ENCODE measurements around the gene SPANXN4. TPM values are rescaled to one million over a fixed set of nuclear protein-coding genes. Genes with fewer than 3 reads are reported as not detected.

SPANXN4 gene, protein sequence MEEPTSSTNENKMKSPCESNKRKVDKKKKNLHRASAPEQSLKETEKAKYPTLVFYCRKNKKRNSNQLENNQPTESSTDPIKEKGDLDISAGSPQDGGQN
- total RNA-seq (not detected in 2 replicates), polyA plus RNA-seq (not detected in 2 replicates), polyA minus RNA-seq (ENCODE audit: low replicate concordance) (not detected in 2 replicates)
- polyA plus RNA-seq (2012) = not detected in 2 replicates

DNA sequence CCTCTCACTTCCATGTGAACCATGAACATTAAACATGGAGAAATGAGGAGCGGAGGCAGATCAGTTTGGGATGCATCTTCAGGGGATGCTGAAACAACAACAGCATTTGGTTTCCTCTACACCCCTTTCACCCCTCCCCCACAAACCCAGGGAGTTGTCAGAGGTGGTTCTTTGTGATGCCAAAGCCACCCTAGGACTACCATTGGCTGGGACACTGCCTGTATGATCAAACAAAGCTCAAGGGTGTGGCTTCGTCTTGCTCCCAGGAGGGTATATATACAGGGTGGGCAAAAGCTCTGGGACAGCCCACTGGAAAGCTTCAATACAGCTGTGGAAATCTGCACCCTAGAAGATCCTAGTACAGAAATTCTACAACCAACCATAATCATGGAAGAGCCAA, at the start of gene SPANXN4:
SPANXN4 (plus strand) TSS at position 301 of the 400 bp plus-strand sequence; CDS start at position 388, 87 bp downstream.
- H3K27ac ChIP-seq (ENCODE audit: insufficient read depth, low read length) = no peak within 1 kb of the TSS
- no peaks in the 10 kb centered on the region for H3K79me2 ChIP-seq (ENCODE audit: control insufficient read depth, insufficient read depth, low read length)
- H3K9ac ChIP-seq (ENCODE audit: insufficient read depth, low read length) = no peak within 1 kb of the TSS
- H3K4me3 ChIP-seq (replicated peaks in 1 of 4; ENCODE audit: control extremely low read depth in 1 of 4, insufficient read depth in 1 of 4, low read depth in 3 of 4, low read length in 4 of 4) = no peak within 1 kb of the TSS
- no peaks in the 10 kb centered on the region for H4K20me1 ChIP-seq (ENCODE audit: control insufficient read depth, extremely low read depth, insufficient read depth, low read length)
- no peak within 1 kb of the TSS for H3K4me2 ChIP-seq (ENCODE audit: extremely low read depth, insufficient read depth, low read length)
- no peak for DNase-seq (ENCODE audit: low read depth in 2 of 2)
- TF ChIP-seq EZH2 (IDR thresholded peaks at IDR 0.05; ENCODE audit: low read length, missing control alignments) = no peak
- TF ChIP-seq, protein P1, sequence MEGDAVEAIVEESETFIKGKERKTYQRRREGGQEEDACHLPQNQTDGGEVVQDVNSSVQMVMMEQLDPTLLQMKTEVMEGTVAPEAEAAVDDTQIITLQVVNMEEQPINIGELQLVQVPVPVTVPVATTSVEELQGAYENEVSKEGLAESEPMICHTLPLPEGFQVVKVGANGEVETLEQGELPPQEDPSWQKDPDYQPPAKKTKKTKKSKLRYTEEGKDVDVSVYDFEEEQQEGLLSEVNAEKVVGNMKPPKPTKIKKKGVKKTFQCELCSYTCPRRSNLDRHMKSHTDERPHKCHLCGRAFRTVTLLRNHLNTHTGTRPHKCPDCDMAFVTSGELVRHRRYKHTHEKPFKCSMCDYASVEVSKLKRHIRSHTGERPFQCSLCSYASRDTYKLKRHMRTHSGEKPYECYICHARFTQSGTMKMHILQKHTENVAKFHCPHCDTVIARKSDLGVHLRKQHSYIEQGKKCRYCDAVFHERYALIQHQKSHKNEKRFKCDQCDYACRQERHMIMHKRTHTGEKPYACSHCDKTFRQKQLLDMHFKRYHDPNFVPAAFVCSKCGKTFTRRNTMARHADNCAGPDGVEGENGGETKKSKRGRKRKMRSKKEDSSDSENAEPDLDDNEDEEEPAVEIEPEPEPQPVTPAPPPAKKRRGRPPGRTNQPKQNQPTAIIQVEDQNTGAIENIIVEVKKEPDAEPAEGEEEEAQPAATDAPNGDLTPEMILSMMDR (conservative IDR thresholded peaks at IDR 0.05 in 1 of 2, IDR thresholded peaks at IDR 0.05 in 1 of 2; ENCODE audit: low read depth in 1 of 2, low read length in 2 of 2) = no peak
- H3K36me3 ChIP-seq (ENCODE audit: control insufficient read depth, insufficient read depth, low read length) = no peaks in the 10 kb centered on the region
- no peak within 1 kb of the TSS for H2AFZ ChIP-seq (ENCODE audit: low read length)
- no peaks in the 10 kb centered on the region for H3K4me1 ChIP-seq (ENCODE audit: control insufficient read depth, extremely low read depth, insufficient read depth, low read length)
- H3K9me3 ChIP-seq (ENCODE audit: control insufficient read depth, insufficient read depth, low read depth, low read length) = no peaks in the 10 kb centered on the region
- no peaks in the 10 kb centered on the region for H3K27me3 ChIP-seq (ENCODE audit: control insufficient read depth, insufficient read depth, low read length)

DNA sequence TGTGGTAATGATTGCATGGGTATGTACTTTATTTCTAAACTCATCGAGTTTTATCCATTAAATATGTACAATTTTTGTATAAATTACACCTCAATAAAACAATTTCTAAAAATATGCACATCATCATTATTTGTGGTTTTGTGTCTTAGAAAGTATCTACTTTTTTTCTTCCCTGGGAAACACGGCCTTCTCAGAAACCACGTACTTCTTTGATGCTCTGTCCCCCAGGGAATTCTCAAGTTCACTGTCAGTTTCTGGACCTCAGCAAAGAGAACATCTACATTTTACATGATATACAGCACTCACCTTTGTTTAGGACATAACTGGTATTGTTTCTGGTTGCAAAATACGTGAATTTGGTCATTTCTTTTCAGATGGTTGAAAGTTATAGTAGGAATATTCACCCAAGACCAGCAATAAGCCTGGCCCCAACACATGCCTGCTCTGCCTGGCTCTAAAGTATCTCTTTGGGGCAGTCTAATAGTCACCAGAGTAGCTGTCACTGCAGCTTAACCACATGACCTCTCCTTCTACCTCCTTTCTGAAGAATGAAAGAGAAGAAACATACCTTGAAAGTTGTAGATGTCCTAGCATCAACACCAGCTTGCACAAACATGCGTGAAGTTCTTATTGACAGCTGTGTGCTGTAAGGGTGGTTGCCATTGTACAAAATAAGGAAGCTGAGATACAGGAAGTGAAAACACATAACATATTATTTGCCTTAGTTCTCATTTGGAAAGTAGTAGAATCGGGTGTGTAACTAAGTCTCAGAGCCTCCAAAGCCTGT, 48.4 kb upstream of the SPANXN4 start:
- no peak for DNase-seq (ENCODE audit: low read depth in 2 of 2)
- no peak overlapping the region for H3K27ac ChIP-seq (ENCODE audit: insufficient read depth, low read length)
- TF ChIP-seq, protein P1 (conservative IDR thresholded peaks at IDR 0.05 in 1 of 2, IDR thresholded peaks at IDR 0.05 in 1 of 2; ENCODE audit: low read depth in 1 of 2, low read length in 2 of 2) = no peak
- TF ChIP-seq EZH2 (IDR thresholded peaks at IDR 0.05; ENCODE audit: low read length, missing control alignments) = no peak
- no peaks in the 10 kb centered on the region for H3K36me3 ChIP-seq (ENCODE audit: control insufficient read depth, insufficient read depth, low read length)
- no peak overlapping the region for H3K4me3 ChIP-seq (replicated peaks in 1 of 4; ENCODE audit: control extremely low read depth in 1 of 4, insufficient read depth in 1 of 4, low read depth in 3 of 4, low read length in 4 of 4)
- H3K4me2 ChIP-seq (ENCODE audit: extremely low read depth, insufficient read depth, low read length) = no peak overlapping the region
- H3K9me3 ChIP-seq (ENCODE audit: control insufficient read depth, insufficient read depth, low read depth, low read length) = no peaks in the 10 kb centered on the region
- H3K4me1 ChIP-seq (ENCODE audit: control insufficient read depth, extremely low read depth, insufficient read depth, low read length) = no peaks in the 10 kb centered on the region
- no peaks in the 10 kb centered on the region for H4K20me1 ChIP-seq (ENCODE audit: control insufficient read depth, extremely low read depth, insufficient read depth, low read length)
- H3K9ac ChIP-seq (ENCODE audit: insufficient read depth, low read length) = no peak overlapping the region
- H2AFZ ChIP-seq (ENCODE audit: low read length) = no peak overlapping the region
- H3K79me2 ChIP-seq (ENCODE audit: control insufficient read depth, insufficient read depth, low read length) = no peaks in the 10 kb centered on the region
- H3K27me3 ChIP-seq (ENCODE audit: control insufficient read depth, insufficient read depth, low read length) = no peaks in the 10 kb centered on the region

DNA sequence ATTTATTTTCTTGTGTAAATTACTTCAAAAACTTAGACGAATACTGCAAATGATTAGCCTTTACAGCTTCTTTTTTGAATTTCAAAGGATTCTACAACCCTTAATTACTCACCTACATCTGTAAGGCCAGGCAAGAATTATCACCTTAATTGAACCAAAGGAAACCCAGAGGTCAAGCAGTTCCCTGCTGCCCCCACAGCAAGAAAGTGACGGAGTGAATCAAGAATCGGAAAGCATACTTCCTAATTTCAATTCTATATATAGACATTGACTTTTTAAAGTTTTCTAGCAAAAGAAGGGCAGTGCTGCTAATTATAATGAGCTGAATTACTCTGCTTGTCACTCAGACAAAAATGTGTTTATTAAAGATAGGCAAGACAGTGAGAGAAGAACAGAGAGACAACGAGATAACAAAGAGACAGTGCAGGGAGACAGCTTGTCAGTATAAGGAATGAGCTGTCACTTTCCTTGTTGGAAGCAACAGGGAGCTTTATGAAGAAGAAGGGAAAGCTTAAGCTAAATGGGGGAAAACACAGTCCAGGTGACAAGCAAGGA, 47.5 kb upstream of the SPANXN4 start:
- H2AFZ ChIP-seq (ENCODE audit: low read length) = no peak overlapping the region
- H3K36me3 ChIP-seq (ENCODE audit: control insufficient read depth, insufficient read depth, low read length) = no peaks in the 10 kb centered on the region
- H3K4me2 ChIP-seq (ENCODE audit: extremely low read depth, insufficient read depth, low read length) = no peak overlapping the region
- H3K4me3 ChIP-seq (replicated peaks in 1 of 4; ENCODE audit: control extremely low read depth in 1 of 4, insufficient read depth in 1 of 4, low read depth in 3 of 4, low read length in 4 of 4) = no peak overlapping the region
- TF ChIP-seq, protein P1 (conservative IDR thresholded peaks at IDR 0.05 in 1 of 2, IDR thresholded peaks at IDR 0.05 in 1 of 2; ENCODE audit: low read depth in 1 of 2, low read length in 2 of 2) = no peak
- no peak overlapping the region for H3K9ac ChIP-seq (ENCODE audit: insufficient read depth, low read length)
- no peaks in the 10 kb centered on the region for H3K9me3 ChIP-seq (ENCODE audit: control insufficient read depth, insufficient read depth, low read depth, low read length)
- H3K27ac ChIP-seq (ENCODE audit: insufficient read depth, low read length) = no peak overlapping the region
- H3K4me1 ChIP-seq (ENCODE audit: control insufficient read depth, extremely low read depth, insufficient read depth, low read length) = no peaks in the 10 kb centered on the region
- no peaks in the 10 kb centered on the region for H3K27me3 ChIP-seq (ENCODE audit: control insufficient read depth, insufficient read depth, low read length)
- H4K20me1 ChIP-seq (ENCODE audit: control insufficient read depth, extremely low read depth, insufficient read depth, low read length) = no peaks in the 10 kb centered on the region
- no peaks in the 10 kb centered on the region for H3K79me2 ChIP-seq (ENCODE audit: control insufficient read depth, insufficient read depth, low read length)
- no peak for DNase-seq (ENCODE audit: low read depth in 2 of 2)

All from fibroblast of lung (primary cell).